GM21423 (cell line): ENCODE data around the gene CEP55.

Source experiments
- ATAC-seq: cut with Tn5 transposase; IDR thresholded peaks from one replicate; pipeline ENCODE4 v1.9.1; 2021; ENCODE audit warnings: mild to moderate bottlenecking, moderate library complexity; ENCODE audit not compliant: unreplicated experiment

CEP55 gene

GRCh38 chr10:93559490-93559889 lies 63.1 kb downstream of the CEP55 start:
- ATAC-seq: no peak

GRCh38 chr10:93560541-93560940 lies 64.1 kb downstream of the CEP55 start:
- no peak for ATAC-seq

- ATAC-seq: no peak
Measured at GRCh38 chr10:93565446-93565845, 69.0 kb downstream of the CEP55 start.

GRCh38 chr10:93566435-93567276 lies 70.2 kb downstream of the CEP55 start, which contains the start of gene FFAR4:
Gene FFAR4 (plus strand): TSS chr10:93566665. CDS start chr10:93566721, 56 bp downstream.
- no peak for ATAC-seq

- ATAC-seq: no peak
Measured at GRCh38 chr10:93567277-93568104, 71.1 kb downstream of the CEP55 start.

- ATAC-seq: no peak
Measured at GRCh38 chr10:93568105-93568390, 71.6 kb downstream of the CEP55 start.

- no peak for ATAC-seq
Measured at GRCh38 chr10:93570383-93570782, 74.0 kb downstream of the CEP55 start.

- no peak for ATAC-seq
Measured at GRCh38 chr10:93572606-93573005, 76.2 kb downstream of the CEP55 start.

- ATAC-seq: no peak
Measured at GRCh38 chr10:93573051-93573909, 76.9 kb downstream of the CEP55 start.

GRCh38 chr10:93573924-93574323 lies 77.5 kb downstream of the CEP55 start:
- no peak for ATAC-seq

- no peak for ATAC-seq
Measured at GRCh38 chr10:93576888-93577287, 80.5 kb downstream of the CEP55 start.

GRCh38 chr10:93577565-93577964 lies 81.2 kb downstream of the CEP55 start:
- ATAC-seq: no peak
